Heart left ventricle (tissue), 13 donors: ENCODE measurements around the gene CFAP157.

Experiments used
- POLR2A ChIP-seq, 2 donors: fragments of 450-650 bp; IDR thresholded peaks; one replicate each; pipeline ENCODE4 v1.6.1; 2017; ENCODE audit warnings: antibody characterized with exemption in 2 of 2, mild to moderate bottlenecking in 2 of 2, moderate library complexity in 2 of 2
- TF ChIP-seq, protein P1 (sequence below), 12 donors: fragments of 200-600 bp; sonication (generic) in 4 of 12; IDR thresholded peaks; one replicate each; pipeline versions ENCODE4 v1.5.0 to v1.8.0; 2018 to 2022; ENCODE audit warnings: antibody characterized with exemption in 12 of 12, mild to moderate bottlenecking in 5 of 12
- donor health status: ischemic (EF 13 %, LVEDD 7.1; RV severe dilation, severe dysfunction).
- donor health status: DM: no; HTN: yes; CAD: no.
- donor health status: DM: no; HTN: no; CAD: no.
- donor health status: ischemic (EF 25% LVEDD 6.9; RV normal size, moderate dysfunction).
- donor health status: ischemic (EF 25% LVEDD 5.7; RV mildly dilated, moderate dysfunction).
- donor health status: ischemic (EF 35%, LVEDD 5.7; RV mildly dilated, moderate dysfunction).
- donor health status: nonischemic (EF 11% LVEDD 7.7; RV severe dilation, severe dysfunction).
- donor health status: DM: yes; HTN: yes; CAD: no.
- donor health status: PGD.
- donor health status: ischemic (EF 29% LVEDD 5.4; RV normal size, mild dysfunction).
- donor health status: nonischemic (EF 23%, LVEDD 6.1; RV moderate dilation, normal function).

DNA sequence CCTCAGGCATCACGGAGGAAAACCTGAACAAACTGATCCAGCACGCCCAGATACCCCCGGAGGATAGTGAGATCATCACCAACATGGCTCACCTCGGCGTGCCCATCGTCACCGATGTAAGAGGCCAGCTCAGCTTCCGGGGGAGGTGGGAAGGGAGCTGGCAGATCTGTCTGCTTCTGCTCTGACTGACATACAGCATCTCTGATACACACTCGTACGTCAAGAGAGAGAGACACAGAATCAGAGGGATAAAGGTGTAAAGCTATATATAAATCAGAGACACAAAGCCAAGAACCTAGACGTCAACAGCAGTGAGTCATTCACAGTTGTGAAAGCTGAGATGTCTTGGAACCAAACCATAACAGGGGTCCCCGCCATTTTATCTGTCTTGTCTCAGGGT lies 30.1 kb upstream of the CFAP157 start:
- TF ChIP-seq, protein P1, sequence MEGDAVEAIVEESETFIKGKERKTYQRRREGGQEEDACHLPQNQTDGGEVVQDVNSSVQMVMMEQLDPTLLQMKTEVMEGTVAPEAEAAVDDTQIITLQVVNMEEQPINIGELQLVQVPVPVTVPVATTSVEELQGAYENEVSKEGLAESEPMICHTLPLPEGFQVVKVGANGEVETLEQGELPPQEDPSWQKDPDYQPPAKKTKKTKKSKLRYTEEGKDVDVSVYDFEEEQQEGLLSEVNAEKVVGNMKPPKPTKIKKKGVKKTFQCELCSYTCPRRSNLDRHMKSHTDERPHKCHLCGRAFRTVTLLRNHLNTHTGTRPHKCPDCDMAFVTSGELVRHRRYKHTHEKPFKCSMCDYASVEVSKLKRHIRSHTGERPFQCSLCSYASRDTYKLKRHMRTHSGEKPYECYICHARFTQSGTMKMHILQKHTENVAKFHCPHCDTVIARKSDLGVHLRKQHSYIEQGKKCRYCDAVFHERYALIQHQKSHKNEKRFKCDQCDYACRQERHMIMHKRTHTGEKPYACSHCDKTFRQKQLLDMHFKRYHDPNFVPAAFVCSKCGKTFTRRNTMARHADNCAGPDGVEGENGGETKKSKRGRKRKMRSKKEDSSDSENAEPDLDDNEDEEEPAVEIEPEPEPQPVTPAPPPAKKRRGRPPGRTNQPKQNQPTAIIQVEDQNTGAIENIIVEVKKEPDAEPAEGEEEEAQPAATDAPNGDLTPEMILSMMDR (IDR thresholded peaks at IDR 0.05): no peak
- no peak for TF ChIP-seq POLR2A (IDR thresholded peaks at IDR 0.05)
